ENCODE results near the gene TBL2. TPM values are rescaled to one million over a fixed set of nuclear protein-coding genes. Genes with fewer than 3 reads are reported as not detected.

Gene TBL2
- total and polyA plus RNA-seq, 10 of the 15 experiments (the other 5 are each of a cell fraction or from before 2014, with no cell fraction given), result 1.1 to 49.7 (median 26.7) TPM

DNA sequence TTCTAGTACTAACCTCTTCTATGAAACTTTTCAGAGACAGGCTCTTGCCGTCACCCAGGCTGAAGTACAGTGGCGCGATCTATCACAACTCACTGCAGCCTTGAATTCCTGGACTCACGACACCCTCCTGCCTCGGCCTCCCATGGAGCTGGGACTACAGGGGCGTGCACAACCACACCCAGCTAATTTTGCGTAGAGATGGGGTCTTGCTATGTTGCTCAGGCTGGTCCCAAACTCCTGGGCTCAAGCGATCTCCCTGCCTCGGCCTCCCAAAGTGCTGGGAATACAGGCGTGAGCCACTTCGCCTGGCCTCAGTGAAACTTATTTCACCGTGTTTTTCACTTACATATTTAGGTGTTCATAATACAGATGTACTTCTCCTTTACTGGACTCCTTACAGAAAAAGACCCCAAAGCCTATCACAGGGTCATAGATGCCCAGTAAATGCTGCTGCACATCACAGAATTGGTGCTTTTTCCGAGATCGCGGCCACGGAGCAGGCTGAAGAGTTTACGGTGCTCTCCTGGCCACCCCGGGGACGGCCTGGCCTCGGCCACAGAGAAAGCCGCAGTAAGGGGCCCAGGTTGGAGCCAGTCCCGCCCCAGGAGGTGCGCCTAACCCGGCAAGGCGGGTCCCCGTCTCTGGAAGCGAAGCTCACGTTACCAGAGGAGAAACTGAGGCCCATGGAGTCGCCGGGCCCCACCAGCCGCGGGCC lies 595 bp downstream of the TBL2 start:
- TF ChIP-seq POLR2AphosphoS5 (IDR thresholded peaks at IDR 0.05; ENCODE audit: low read length), result peak; percentile 25; the same call in 1 of the 2 replicates
- TF ChIP-seq RUNX3 (IDR thresholded peaks at IDR 0.05; ENCODE audit: low read length), result peak; percentile 65; the same call in 1 of the 2 replicates
- no peak for TF ChIP-seq ESRRA (IDR thresholded peaks at IDR 0.05; ENCODE audit: low read length)
- TF ChIP-seq MEF2A (IDR thresholded peaks at IDR 0.05; ENCODE audit: insufficient read depth, low read depth, low read length), result no peak
- TF ChIP-seq, protein P1, sequence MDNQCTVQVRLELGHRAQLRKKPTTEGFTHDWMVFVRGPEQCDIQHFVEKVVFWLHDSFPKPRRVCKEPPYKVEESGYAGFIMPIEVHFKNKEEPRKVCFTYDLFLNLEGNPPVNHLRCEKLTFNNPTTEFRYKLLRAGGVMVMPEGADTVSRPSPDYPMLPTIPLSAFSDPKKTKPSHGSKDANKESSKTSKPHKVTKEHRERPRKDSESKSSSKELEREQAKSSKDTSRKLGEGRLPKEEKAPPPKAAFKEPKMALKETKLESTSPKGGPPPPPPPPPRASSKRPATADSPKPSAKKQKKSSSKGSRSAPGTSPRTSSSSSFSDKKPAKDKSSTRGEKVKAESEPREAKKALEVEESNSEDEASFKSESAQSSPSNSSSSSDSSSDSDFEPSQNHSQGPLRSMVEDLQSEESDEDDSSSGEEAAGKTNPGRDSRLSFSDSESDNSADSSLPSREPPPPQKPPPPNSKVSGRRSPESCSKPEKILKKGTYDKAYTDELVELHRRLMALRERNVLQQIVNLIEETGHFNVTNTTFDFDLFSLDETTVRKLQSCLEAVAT (IDR thresholded peaks at IDR 0.05), result peak; percentile 96
- TF ChIP-seq SIX5 (IDR thresholded peaks at IDR 0.05; ENCODE audit: low read depth, low read length, severe bottlenecking), result no peak
- TF ChIP-seq CBFB (IDR thresholded peaks at IDR 0.05; ENCODE audit: low read depth), result no peak
- TF ChIP-seq, protein P2, sequence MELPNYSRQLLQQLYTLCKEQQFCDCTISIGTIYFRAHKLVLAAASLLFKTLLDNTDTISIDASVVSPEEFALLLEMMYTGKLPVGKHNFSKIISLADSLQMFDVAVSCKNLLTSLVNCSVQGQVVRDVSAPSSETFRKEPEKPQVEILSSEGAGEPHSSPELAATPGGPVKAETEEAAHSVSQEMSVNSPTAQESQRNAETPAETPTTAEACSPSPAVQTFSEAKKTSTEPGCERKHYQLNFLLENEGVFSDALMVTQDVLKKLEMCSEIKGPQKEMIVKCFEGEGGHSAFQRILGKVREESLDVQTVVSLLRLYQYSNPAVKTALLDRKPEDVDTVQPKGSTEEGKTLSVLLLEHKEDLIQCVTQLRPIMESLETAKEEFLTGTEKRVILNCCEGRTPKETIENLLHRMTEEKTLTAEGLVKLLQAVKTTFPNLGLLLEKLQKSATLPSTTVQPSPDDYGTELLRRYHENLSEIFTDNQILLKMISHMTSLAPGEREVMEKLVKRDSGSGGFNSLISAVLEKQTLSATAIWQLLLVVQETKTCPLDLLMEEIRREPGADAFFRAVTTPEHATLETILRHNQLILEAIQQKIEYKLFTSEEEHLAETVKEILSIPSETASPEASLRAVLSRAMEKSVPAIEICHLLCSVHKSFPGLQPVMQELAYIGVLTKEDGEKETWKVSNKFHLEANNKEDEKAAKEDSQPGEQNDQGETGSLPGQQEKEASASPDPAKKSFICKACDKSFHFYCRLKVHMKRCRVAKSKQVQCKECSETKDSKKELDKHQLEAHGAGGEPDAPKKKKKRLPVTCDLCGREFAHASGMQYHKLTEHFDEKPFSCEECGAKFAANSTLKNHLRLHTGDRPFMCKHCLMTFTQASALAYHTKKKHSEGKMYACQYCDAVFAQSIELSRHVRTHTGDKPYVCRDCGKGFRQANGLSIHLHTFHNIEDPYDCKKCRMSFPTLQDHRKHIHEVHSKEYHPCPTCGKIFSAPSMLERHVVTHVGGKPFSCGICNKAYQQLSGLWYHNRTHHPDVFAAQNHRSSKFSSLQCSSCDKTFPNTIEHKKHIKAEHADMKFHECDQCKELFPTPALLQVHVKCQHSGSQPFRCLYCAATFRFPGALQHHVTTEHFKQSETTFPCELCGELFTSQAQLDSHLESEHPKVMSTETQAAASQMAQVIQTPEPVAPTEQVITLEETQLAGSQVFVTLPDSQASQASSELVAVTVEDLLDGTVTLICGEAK (IDR thresholded peaks at IDR 0.05; ENCODE audit: borderline replicate concordance), result 0 out of 2 replicates have a peak, but pooled peaks have one; percentile 34
- no peak for TF ChIP-seq RB1 (IDR thresholded peaks at IDR 0.05; ENCODE audit: borderline replicate concordance)
- Histone ChIP-seq H3K4me1 (ENCODE audit: control insufficient read depth, insufficient read depth, low read length) (peaks cover 15% of the 10 kb centered on the region), H4K20me1 (ENCODE audit: control insufficient read depth, insufficient read depth) (no peaks in the 10 kb centered on the region), H3K27me3 (replicated peaks in 1 of 2; ENCODE audit: control insufficient read depth in 2 of 2, insufficient read depth in 2 of 2, low read length in 1 of 2) (no peaks in the 10 kb centered on the region), H3K27ac (ENCODE audit: control insufficient read depth, insufficient read depth) (peak overlapping the region; percentile 60), H3K36me3 (ENCODE audit: control insufficient read depth in 2 of 2, insufficient read depth in 2 of 2, low read length in 1 of 2) (peaks cover 2 to 7% of the 10 kb centered on the region in 2 experiments; a peak in 3 of 4 replicates), H3K9me3 (replicated peaks; ENCODE audit: control insufficient read depth, insufficient read depth, low read length) (no peaks in the 10 kb centered on the region), H3K9ac (ENCODE audit: control insufficient read depth, insufficient read depth, low read length) (peak overlapping the region; percentile 75), H3K4me2 (ENCODE audit: control insufficient read depth, insufficient read depth) (peak overlapping the region; percentile 58), H3K4me3 (peak overlapping the region; percentile 85), H3K79me2 (ENCODE audit: control insufficient read depth, insufficient read depth, low read length) (peaks cover 22% of the 10 kb centered on the region), H2AFZ (ENCODE audit: control insufficient read depth, low read depth, low read length) (no peak overlapping the region)
- TSS peak; percentile 90 for BruUV-seq (replicated peaks)
- DNase-seq (ENCODE audit: low read depth, low spot score), result no peak
- peak; percentile 52 for ATAC-seq
- ChIA-PET POLR2A (interaction anchor here (0.6 to 5.2 kb wide), 15 partner anchors 11 to 515 kb away, joined by 3 to 30 read pairs (median 6); partner anchors contain the start of genes BAZ1B and BCL7B), SMC1A (ENCODE audit: uncharacterized antibody, unreplicated experiment) (interaction anchor here (0.7 to 1.8 kb wide), 5 partner anchors 12 to 156 kb away, joined by 3 to 4 read pairs (median 3); partner anchors contain the start of gene BAZ1B), CTCF (interaction anchor here (0.5 to 1.0 kb wide), 5 partner anchors 15 to 148 kb away, joined by 3 read pairs; no protein-coding TSS in a partner anchor), RAD21 (ENCODE audit: unreplicated experiment) (interaction anchor here (0.6 to 1.7 kb wide), 11 partner anchors 18 to 278 kb away, joined by 3 to 9 read pairs (median 4); partner anchors contain the start of gene BAZ1B)
- whole genome bisulfite sequencing (ENCODE audit: insufficient coverage, insufficient replicate concordance, low lambda C conversion rate, missing lambda C conversion rate), result 5% methylated on average over 32 of the region's 32 CpGs
- in situ Hi-C loops (cut with MboI), result no loop called here
- intact Hi-C loops (cut with micrococcal nuclease; ENCODE audit: unreplicated experiment), result loop anchor here (1.0 to 2.0 kb wide), 3 partner anchors 11 to 55 kb away; partner anchors contain the start of genes BAZ1B and BCL7B
- no peak for FAIRE-seq

Data from GM12878 (cell line).